SH-SY5Y (cell line): ENCODE measurements around the gene SCYL3.

Source experiments
- GATA2 ChIP-seq: IDR thresholded peaks from 2 replicates; pipeline ENCODE4 v1.6.1; 2011; ENCODE audit warnings: mild to moderate bottlenecking, low read depth, low read length
- GATA3 ChIP-seq: IDR thresholded peaks from 2 replicates; pipeline ENCODE4 v1.6.1; 2011; ENCODE audit warnings: low read depth, mild to moderate bottlenecking, low read length, moderate library complexity

DNA sequence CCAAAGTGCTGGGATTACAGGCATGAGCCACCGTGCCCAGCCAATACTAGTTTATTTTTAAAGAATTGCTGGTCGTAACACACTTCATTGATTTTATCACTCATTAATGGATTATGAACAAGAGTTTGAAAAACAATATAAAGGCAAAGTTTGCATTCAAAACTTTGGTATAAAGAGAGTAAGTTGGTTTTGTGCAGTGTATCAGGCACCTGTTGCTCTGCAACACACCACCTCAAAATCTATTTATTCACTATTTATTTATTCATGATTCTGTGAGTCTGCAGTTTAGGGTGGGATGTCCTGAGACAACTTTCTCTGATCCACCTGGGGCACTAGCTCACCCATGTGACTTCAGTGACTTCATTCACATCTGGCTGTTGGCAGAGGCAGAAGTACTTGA is 88.8 kb downstream of the SCYL3 start:
- no peak for TF ChIP-seq GATA2
- no peak for TF ChIP-seq GATA3
